ENCODE measurements around the gene SH3BGRL2. TPM values are rescaled to one million over a fixed set of nuclear protein-coding genes. Genes with fewer than 3 reads are reported as not detected.
"Not testable (repeated sequence)": the region's sequence is repeated elsewhere in the genome, so short reads cannot be mapped to it uniquely, and the experiment has no call there.

Gene SH3BGRL2
- total RNA-seq, 1 donor from 2014 or later = 35.9 TPM

GRCh38 chr6:79676785-79677736, 45.9 kb downstream of the SH3BGRL2 start:
- DNase-seq (ENCODE audit: low spot score) = no peak
- ATAC-seq = no peak
- intact Hi-C loops (cut with DNase I) = no loop called here

GRCh38 chr6:79682682-79683081, 51.6 kb downstream of the SH3BGRL2 start:
- ATAC-seq; intact Hi-C loops (cut with DNase I); DNase-seq (ENCODE audit: low spot score): not testable (repeated sequence)

- intact Hi-C loops (cut with DNase I) = no loop called here
- DNase-seq (ENCODE audit: low spot score) = no peak
- ATAC-seq = no peak
Measured at GRCh38 chr6:79684876-79685275, 53.7 kb downstream of the SH3BGRL2 start.

- no peak for DNase-seq (ENCODE audit: low spot score)
- no peak for ATAC-seq
- intact Hi-C loops (cut with DNase I) = no loop called here
Measured at GRCh38 chr6:79686707-79687309, 55.7 kb downstream of the SH3BGRL2 start.

- peak; percentile 48 for ATAC-seq
- intact Hi-C loops (cut with DNase I) = no loop called here
Measured at GRCh38 chr6:79687759-79688158, 56.6 kb downstream of the SH3BGRL2 start.

GRCh38 chr6:79694156-79694555, 63.0 kb downstream of the SH3BGRL2 start:
- DNase-seq (ENCODE audit: low spot score) (no peak), ATAC-seq (peak; percentile 88)
- intact Hi-C loops (cut with DNase I) = no loop called here

More at GRCh38 chr6:79687759-79688158, 56.6 kb downstream of the SH3BGRL2 start:
- no peak for DNase-seq (ENCODE audit: low spot score)

GRCh38 chr6:79694623-79695343, 63.7 kb downstream of the SH3BGRL2 start:
- DNase-seq (ENCODE audit: low spot score) (no peak), ATAC-seq (peak; percentile 36)
- intact Hi-C loops (cut with DNase I) = no loop called here

GRCh38 chr6:79697430-79697829, 66.3 kb downstream of the SH3BGRL2 start:
- intact Hi-C loops (cut with DNase I) = no loop called here
- ATAC-seq = no peak
- DNase-seq (ENCODE audit: low spot score) = no peak

GRCh38 chr6:79699606-79700005, 68.5 kb downstream of the SH3BGRL2 start:
- intact Hi-C loops (cut with DNase I) = no loop called here
- ATAC-seq = no peak
- DNase-seq (ENCODE audit: low spot score) = no peak

- ATAC-seq (peak; percentile 33), DNase-seq (ENCODE audit: low spot score) (no peak)
- intact Hi-C loops (cut with DNase I) = no loop called here
Measured at GRCh38 chr6:79702691-79703090, 71.6 kb downstream of the SH3BGRL2 start.

GRCh38 chr6:79704200-79704599, 73.1 kb downstream of the SH3BGRL2 start:
- DNase-seq (ENCODE audit: low spot score) (no peak), ATAC-seq (no peak)
- intact Hi-C loops (cut with DNase I) = no loop called here

GRCh38 chr6:79705456-79705995, 74.4 kb downstream of the SH3BGRL2 start:
- ATAC-seq (peak; percentile 48), DNase-seq (ENCODE audit: low spot score) (no peak)
- intact Hi-C loops (cut with DNase I) = no loop called here

- no peak for DNase-seq (ENCODE audit: low spot score)
- ATAC-seq = no peak
- intact Hi-C loops (cut with DNase I) = no loop called here
Measured at GRCh38 chr6:79706527-79706926, 75.4 kb downstream of the SH3BGRL2 start.

GRCh38 chr6:79707621-79708020, 76.5 kb downstream of the SH3BGRL2 start:
- DNase-seq (ENCODE audit: low spot score) (no peak), ATAC-seq (no peak)
- intact Hi-C loops (cut with DNase I) = no loop called here

GRCh38 chr6:79708095-79708791, 77.1 kb downstream of the SH3BGRL2 start:
- intact Hi-C loops (cut with DNase I) = no loop called here
- DNase-seq (ENCODE audit: low spot score) (no peak), ATAC-seq (no peak)

GRCh38 chr6:79710127-79710526, 79.0 kb downstream of the SH3BGRL2 start:
- intact Hi-C loops (cut with DNase I) = no loop called here
- ATAC-seq (no peak), DNase-seq (ENCODE audit: low spot score) (no peak)

- intact Hi-C loops (cut with DNase I) = no loop called here
- ATAC-seq = no peak
- DNase-seq (ENCODE audit: low spot score) = no peak
Measured at GRCh38 chr6:79711167-79711566, 80.0 kb downstream of the SH3BGRL2 start.

GRCh38 chr6:79712144-79712543, 81.0 kb downstream of the SH3BGRL2 start:
- ATAC-seq (no peak), DNase-seq (ENCODE audit: low spot score) (no peak)
- intact Hi-C loops (cut with DNase I) = no loop called here

- ATAC-seq (no peak), DNase-seq (ENCODE audit: low spot score) (no peak)
- intact Hi-C loops (cut with DNase I) = no loop called here
Measured at GRCh38 chr6:79712616-79713135, 81.5 kb downstream of the SH3BGRL2 start.
